Measurements from ENCODE around the gene PLCH1.

PLCH1 gene

GRCh38 chr3:155778462-155778861, 33.6 kb upstream of the PLCH1 start:
- no peak for TF ChIP-seq ZFX (IDR thresholded peaks at IDR 0.05)
- TF ChIP-seq, protein P1, sequence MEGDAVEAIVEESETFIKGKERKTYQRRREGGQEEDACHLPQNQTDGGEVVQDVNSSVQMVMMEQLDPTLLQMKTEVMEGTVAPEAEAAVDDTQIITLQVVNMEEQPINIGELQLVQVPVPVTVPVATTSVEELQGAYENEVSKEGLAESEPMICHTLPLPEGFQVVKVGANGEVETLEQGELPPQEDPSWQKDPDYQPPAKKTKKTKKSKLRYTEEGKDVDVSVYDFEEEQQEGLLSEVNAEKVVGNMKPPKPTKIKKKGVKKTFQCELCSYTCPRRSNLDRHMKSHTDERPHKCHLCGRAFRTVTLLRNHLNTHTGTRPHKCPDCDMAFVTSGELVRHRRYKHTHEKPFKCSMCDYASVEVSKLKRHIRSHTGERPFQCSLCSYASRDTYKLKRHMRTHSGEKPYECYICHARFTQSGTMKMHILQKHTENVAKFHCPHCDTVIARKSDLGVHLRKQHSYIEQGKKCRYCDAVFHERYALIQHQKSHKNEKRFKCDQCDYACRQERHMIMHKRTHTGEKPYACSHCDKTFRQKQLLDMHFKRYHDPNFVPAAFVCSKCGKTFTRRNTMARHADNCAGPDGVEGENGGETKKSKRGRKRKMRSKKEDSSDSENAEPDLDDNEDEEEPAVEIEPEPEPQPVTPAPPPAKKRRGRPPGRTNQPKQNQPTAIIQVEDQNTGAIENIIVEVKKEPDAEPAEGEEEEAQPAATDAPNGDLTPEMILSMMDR (conservative IDR thresholded peaks at IDR 0.05): no peak
- no peak overlapping the region for H3K27ac ChIP-seq

- no peak overlapping the region for H3K27ac ChIP-seq
- TF ChIP-seq ZFX (IDR thresholded peaks at IDR 0.05): no peak
- TF ChIP-seq, protein P1 (conservative IDR thresholded peaks at IDR 0.05): no peak
Measured at GRCh38 chr3:155772801-155773200, 27.9 kb upstream of the PLCH1 start.

DNA sequence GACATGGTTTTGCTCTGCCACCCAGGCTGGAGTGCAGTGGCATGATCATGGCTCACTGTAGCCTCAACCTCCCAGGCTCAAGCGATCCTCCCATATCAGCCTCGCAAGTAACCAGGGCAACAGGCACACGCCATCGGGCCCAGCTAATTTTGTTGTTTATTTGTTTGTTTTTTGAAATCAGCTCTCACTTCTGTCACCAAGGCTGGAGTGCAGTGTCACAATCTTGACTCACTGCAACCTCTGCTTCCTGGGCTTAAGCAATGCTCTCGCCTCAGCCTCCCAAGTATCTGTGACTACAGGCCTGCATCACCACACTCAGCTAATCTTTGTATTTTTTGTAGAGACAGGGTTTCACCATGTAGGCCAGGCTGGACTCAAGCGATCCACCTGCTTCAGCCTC, 26.3 kb upstream of the PLCH1 start:
- TF ChIP-seq, protein P1 (conservative IDR thresholded peaks at IDR 0.05): no peak
- TF ChIP-seq ZFX (IDR thresholded peaks at IDR 0.05): no peak
- H3K27ac ChIP-seq: no peak overlapping the region

- H3K27ac ChIP-seq: no peak overlapping the region
- TF ChIP-seq, protein P1 (conservative IDR thresholded peaks at IDR 0.05): no peak
- TF ChIP-seq ZFX (IDR thresholded peaks at IDR 0.05): no peak
Measured at GRCh38 chr3:155766206-155766605, 21.3 kb upstream of the PLCH1 start.

- no peak overlapping the region for H3K27ac ChIP-seq
- TF ChIP-seq, protein P1 (conservative IDR thresholded peaks at IDR 0.05): no peak
- no peak for TF ChIP-seq ZFX (IDR thresholded peaks at IDR 0.05)
Measured at GRCh38 chr3:155763870-155764463, 19.1 kb upstream of the PLCH1 start.

DNA sequence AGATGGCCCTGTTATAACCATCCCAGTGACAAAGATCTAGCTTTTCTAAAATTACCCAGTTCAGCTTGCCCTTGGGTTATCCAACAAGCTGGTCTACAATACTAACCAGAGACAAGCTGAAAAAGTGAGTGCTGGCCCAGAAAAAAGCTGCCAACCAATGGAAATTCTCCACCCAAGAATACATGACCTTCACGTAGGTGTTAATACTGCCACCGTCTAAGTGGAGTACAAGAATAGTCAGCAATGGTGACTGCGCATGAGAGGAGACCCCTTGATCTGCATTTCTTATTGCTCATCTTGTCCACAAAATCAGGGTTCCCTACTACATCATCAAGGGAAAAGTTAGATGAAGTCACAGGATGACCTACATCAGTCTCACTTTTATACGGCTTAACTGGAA, 15.8 kb upstream of the PLCH1 start:
- H3K27ac ChIP-seq: no peak overlapping the region
- TF ChIP-seq, protein P1 (conservative IDR thresholded peaks at IDR 0.05): no peak
- TF ChIP-seq ZFX (IDR thresholded peaks at IDR 0.05): no peak

GRCh38 chr3:155757577-155757976, 12.7 kb upstream of the PLCH1 start:
- H3K27ac ChIP-seq: no peak overlapping the region
- TF ChIP-seq, protein P1 (conservative IDR thresholded peaks at IDR 0.05): no peak
- TF ChIP-seq ZFX (IDR thresholded peaks at IDR 0.05): no peak

All from C4-2B (cell line).